ENCODE data around the gene MAP3K4. TPM values are rescaled to one million over a fixed set of nuclear protein-coding genes. Genes with fewer than 3 reads are reported as not detected.
A peak's percentile ranks its signal among the peaks of the same experiment; 100 is the strongest.

MAP3K4 gene
- total RNA-seq, 1 experiment from 2014 or later: 54.3 TPM

DNA sequence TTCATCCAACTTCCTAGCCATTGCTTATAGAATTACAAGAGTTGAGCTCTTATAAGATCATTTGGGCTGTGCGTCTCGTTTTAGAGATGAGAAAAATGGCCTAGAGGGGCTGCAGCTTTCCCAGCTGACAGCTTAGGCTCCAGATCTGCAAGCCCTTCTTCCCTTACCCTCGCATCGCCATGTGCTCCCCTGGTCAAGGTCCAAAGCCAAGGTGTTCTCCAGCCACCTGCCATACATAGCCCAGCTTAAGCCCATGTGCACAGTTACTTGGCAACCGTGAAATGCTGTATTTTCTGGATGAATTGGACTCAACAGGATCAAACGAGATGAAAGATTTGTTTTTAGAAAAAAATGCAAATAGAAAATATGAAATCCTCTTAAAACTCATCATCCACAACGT lies 7.9 kb downstream of the MAP3K4 start:
- H3T11ph ChIP-seq (ENCODE audit: low read length): no peak overlapping the region
- no peak overlapping the region for H2BK12ac ChIP-seq (ENCODE audit: insufficient read length, low read depth, low read length)
- no peak overlapping the region for H2BK15ac ChIP-seq (ENCODE audit: low read depth, low read length)
- H2BK120ac ChIP-seq (ENCODE audit: low read depth, low read length, poor library complexity, severe bottlenecking): no peak overlapping the region
- H3K23ac ChIP-seq (ENCODE audit: insufficient read length, low read depth, low read length): no peak overlapping the region
- H3K9me3 ChIP-seq (ENCODE audit: control insufficient read depth, low read depth, low read length): no peaks in the 10 kb centered on the region
- no peaks in the 10 kb centered on the region for H3K23me2 ChIP-seq (ENCODE audit: insufficient read length, low read depth, low read length, poor library complexity, severe bottlenecking)
- no peak overlapping the region for H4K91ac ChIP-seq (ENCODE audit: insufficient read length, low read depth, low read length)
- Mint-ChIP-seq H3K9me3 (no peaks in the 10 kb centered on the region; a peak in 1 of 5 replicates), H3K4me3 (no peak overlapping the region), H3K36me3 (ENCODE audit: insufficient read depth in 1 of 3, low read depth in 3 of 3) (peaks cover 5 to 7% (median 6%) of the 10 kb centered on the region in 3 experiments; a peak in 5 of 7 replicates), H3K27ac (0 out of 7 replicates have a peak overlapping the region, but pooled peaks of 1 of the 3 experiments have one; percentile 46), H3K27me3 (ENCODE audit: low read depth) (no peaks in the 10 kb centered on the region), H3K4me1 (peaks cover 13 to 21% of the 10 kb centered on the region in 2 experiments)
- peaks cover 7% of the 10 kb centered on the region for H3K79me1 ChIP-seq (ENCODE audit: insufficient read depth, low read depth, low read length, poor library complexity, severe bottlenecking)
- no peak overlapping the region for H2AK5ac ChIP-seq (ENCODE audit: insufficient read length, low read length)
- no peaks in the 10 kb centered on the region; the same call in 1 of the 2 replicates for H3K4me1 ChIP-seq (ENCODE audit: insufficient read depth, low read length)
- H3K4me2 ChIP-seq (ENCODE audit: insufficient read depth, insufficient read length, low read length): no peak overlapping the region
- H3K9ac ChIP-seq (ENCODE audit: extremely low read depth, insufficient read length, low read length): no peak overlapping the region
- no peak overlapping the region for H3K56ac ChIP-seq (ENCODE audit: insufficient read length, low read depth, low read length)
- H2AFZ ChIP-seq (ENCODE audit: low read length): no peak overlapping the region
- no peak overlapping the region for H2BK5ac ChIP-seq (ENCODE audit: insufficient read length, low read length)
- no peak overlapping the region for H4K8ac ChIP-seq (replicated peaks; ENCODE audit: insufficient read length, low read depth, low read length)
- no peak for DNase-seq
- no peaks in the 10 kb centered on the region for H3K27me3 ChIP-seq (ENCODE audit: insufficient read depth, low read length)
- H3K18ac ChIP-seq (ENCODE audit: insufficient read length, low read depth, low read length): no peak overlapping the region
- no peak overlapping the region for H3K4ac ChIP-seq (ENCODE audit: low read depth, low read length)
- no peak overlapping the region for H3K27ac ChIP-seq (ENCODE audit: insufficient read length, low read depth, low read length)
- no peak overlapping the region for H4K5ac ChIP-seq (ENCODE audit: insufficient read length, low read depth, low read length)
- WGBS (ENCODE audit: extremely low coverage, insufficient read length, low lambda C conversion rate): no CpG with 5 or more reads among the region's 7 CpGs
- no peak overlapping the region for H2BK20ac ChIP-seq (ENCODE audit: low read depth, low read length, poor library complexity, severe bottlenecking)
- no peaks in the 10 kb centered on the region for H4K20me1 ChIP-seq (ENCODE audit: control insufficient read depth, insufficient read depth, insufficient read length)
- H3K79me2 ChIP-seq (ENCODE audit: insufficient read depth, low read length): peaks cover 18% of the 10 kb centered on the region; the same call in 1 of the 2 replicates
- TF ChIP-seq, protein P1, sequence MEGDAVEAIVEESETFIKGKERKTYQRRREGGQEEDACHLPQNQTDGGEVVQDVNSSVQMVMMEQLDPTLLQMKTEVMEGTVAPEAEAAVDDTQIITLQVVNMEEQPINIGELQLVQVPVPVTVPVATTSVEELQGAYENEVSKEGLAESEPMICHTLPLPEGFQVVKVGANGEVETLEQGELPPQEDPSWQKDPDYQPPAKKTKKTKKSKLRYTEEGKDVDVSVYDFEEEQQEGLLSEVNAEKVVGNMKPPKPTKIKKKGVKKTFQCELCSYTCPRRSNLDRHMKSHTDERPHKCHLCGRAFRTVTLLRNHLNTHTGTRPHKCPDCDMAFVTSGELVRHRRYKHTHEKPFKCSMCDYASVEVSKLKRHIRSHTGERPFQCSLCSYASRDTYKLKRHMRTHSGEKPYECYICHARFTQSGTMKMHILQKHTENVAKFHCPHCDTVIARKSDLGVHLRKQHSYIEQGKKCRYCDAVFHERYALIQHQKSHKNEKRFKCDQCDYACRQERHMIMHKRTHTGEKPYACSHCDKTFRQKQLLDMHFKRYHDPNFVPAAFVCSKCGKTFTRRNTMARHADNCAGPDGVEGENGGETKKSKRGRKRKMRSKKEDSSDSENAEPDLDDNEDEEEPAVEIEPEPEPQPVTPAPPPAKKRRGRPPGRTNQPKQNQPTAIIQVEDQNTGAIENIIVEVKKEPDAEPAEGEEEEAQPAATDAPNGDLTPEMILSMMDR (conservative IDR thresholded peaks at IDR 0.05): no peak
- no peak overlapping the region for H3K14ac ChIP-seq (ENCODE audit: insufficient read depth, low read length)
